Pons (tissue), 1 donor: ENCODE measurements around the gene TMEM185A.
"Not testable (repeated sequence)": the region's sequence is repeated elsewhere in the genome, so short reads cannot be mapped to it uniquely, and the experiment has no call there.

Experiments
- DNase-seq: peaks from one replicate; pipeline ENCODE4 v3.0.0-alpha.2; 2016; ENCODE audit warnings: low spot score

The TMEM185A gene

GRCh38 chrX:149626829-149627228, 4.8 kb downstream of the TMEM185A start:
- DNase-seq = not testable (repeated sequence)

- not testable (repeated sequence) for DNase-seq
These were observed 11.9 kb downstream of the TMEM185A start for GRCh38 chrX:149619662-149620061.

- DNase-seq = no peak
These were observed 12.7 kb downstream of the TMEM185A start for GRCh38 chrX:149618871-149619270.

- no peak for DNase-seq
These were observed 19.9 kb downstream of the TMEM185A start for GRCh38 chrX:149611623-149612175.

GRCh38 chrX:149610511-149610910, 21.1 kb downstream of the TMEM185A start:
- DNase-seq = no peak

GRCh38 chrX:149607699-149608098, 23.9 kb downstream of the TMEM185A start:
- DNase-seq = no peak

- not testable (repeated sequence) for DNase-seq
These were observed 26.2 kb downstream of the TMEM185A start for GRCh38 chrX:149605248-149605885.

DNA sequence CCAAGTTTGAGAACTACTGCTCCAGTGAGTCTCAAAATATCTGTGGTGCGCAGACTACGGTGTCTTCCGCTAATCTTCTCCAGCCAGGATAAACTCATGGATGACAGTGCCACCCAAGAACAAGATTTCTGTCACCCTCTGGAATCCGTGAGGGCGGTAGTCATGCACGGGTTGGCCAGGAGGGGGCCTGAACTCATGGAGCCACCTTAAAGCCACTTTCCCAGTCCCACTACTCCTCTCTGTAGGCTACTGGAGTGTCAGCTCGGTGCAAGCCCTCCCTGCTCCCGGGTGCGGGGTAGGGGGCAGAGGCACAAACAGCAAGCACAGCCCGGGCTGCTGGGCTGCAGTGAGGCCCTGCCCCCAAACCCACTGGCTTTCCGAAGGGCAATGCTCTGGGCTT, 33.0 kb downstream of the TMEM185A start:
- DNase-seq = not testable (repeated sequence)

GRCh38 chrX:149595943-149596342, 35.6 kb downstream of the TMEM185A start:
- not testable (repeated sequence) for DNase-seq

GRCh38 chrX:149595214-149595613, 36.4 kb downstream of the TMEM185A start, which contains the start of gene HSFX2:
Gene HSFX2 (minus strand): TSS chrX:149595314. CDS start chrX:149594700, 614 bp downstream.
- not testable (repeated sequence) for DNase-seq

GRCh38 chrX:149590993-149591392, 40.6 kb downstream of the TMEM185A start:
- DNase-seq = not testable (repeated sequence)

DNA sequence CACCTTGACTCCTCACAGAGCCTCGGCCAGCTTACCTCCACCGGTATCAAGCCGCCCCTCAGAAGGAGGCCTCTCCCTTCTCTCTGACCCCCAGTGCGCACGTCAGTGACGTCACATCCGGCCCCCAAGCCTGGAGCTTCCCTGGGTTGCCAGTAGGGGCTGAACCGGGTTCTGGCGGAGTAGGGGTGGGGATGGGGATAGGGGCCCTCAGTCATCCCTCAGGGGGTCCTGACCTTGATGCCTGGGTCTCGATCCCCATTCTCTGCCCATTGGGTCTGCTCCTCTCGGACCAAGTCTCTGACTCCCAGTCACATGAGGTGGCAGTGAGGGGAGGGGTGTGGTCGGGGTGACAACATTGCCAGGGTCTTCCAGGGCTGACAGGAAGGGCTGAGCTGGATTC, 44.2 kb downstream of the TMEM185A start, which contains the start of gene MAGEA9B:
MAGEA9B (minus strand) TSS at position 101 of the 400 bp plus-strand sequence. CDS start 4,280 bp downstream, outside the sequence.
- not testable (repeated sequence) for DNase-seq

DNA sequence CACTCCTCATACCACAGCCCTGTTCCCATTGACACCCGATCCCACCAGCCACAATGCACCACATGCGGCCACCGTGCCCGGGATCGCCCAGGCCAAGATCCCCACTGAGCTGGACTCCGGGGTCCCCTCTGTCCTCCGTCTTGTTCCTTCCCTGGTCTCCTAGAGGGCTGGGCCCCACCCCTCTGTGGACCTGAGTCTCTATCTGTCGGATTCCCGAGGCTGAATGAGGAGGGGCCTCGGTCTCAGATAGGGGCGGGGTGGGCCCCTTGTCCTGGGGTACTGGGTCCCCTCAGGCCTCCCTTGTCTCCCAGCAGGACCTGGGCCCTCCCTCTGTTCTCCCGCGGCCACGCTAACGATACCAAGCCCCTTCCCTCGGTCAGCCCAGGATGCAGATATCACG, 46.0 kb downstream of the TMEM185A start:
- DNase-seq = not testable (repeated sequence)

DNA sequence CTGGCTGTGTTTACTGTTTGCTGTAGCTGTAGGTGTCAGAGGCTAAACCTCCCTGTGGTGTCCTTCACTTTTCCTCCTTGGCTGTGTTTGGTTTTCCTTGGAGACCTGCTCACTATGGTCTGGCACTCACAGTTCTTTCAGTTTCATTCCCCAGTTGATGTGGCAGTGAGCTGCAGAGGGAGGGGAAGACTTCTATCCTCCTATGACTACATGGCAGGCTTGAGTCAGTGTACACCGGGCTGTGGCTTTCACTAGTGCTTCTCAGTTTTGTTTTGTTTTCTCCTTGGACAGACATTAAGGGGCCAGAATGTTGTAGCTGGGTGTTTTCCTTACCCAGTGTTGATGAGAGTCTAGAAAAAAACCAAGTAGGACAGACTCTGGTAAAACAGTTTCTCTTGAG, 58.1 kb downstream of the TMEM185A start:
- DNase-seq = not testable (repeated sequence)

- DNase-seq = no peak
These were observed 58.8 kb downstream of the TMEM185A start for GRCh38 chrX:149572743-149573142.

GRCh38 chrX:149571770-149572169, 59.8 kb downstream of the TMEM185A start:
- no peak for DNase-seq

GRCh38 chrX:149570668-149571067, 60.9 kb downstream of the TMEM185A start:
- no peak for DNase-seq

- DNase-seq = no peak
These were observed 61.8 kb downstream of the TMEM185A start for GRCh38 chrX:149569770-149570169.

- no peak for DNase-seq
These were observed 62.8 kb downstream of the TMEM185A start for GRCh38 chrX:149568701-149569296.

DNA sequence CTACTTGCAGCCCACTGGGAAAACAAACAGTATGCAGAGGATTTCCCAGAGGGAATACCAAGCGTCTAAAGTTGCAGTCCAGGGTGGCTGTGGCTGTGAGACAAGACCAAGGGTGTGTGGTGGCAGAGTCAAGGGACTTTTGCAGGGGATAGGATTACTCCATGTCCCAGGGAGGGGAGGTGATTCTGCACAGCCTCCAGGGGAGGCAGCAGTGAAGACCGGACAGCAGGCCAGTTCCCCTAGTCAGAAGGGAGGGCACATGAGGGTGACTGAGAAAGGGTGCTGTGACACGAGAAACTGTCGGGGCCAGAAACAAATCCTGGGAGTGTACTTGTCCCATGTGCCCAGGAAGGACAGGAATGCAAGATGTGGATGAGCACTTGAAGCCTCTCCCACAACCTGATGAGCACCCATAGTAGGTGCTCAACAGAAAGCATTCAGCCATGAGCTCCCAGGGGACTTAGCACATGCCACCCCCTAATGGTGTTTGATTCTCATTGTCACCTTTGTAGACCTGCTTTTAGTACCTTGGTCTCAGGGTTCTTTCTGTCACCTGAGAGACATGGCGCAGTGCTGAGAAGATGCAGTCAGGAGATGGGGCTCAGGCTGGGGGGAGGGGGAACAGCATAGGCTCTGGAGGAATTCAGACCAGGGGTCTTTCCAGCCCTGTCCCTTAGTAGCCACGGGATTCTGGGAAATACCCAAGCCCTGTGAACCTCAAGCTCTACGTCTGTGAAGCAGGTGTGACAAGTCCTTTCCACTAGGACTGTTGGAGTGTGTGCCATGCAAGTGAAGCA, 63.8 kb downstream of the TMEM185A start:
- DNase-seq = no peak

GRCh38 chrX:149563359-149563758, 68.2 kb downstream of the TMEM185A start:
- no peak for DNase-seq

DNA sequence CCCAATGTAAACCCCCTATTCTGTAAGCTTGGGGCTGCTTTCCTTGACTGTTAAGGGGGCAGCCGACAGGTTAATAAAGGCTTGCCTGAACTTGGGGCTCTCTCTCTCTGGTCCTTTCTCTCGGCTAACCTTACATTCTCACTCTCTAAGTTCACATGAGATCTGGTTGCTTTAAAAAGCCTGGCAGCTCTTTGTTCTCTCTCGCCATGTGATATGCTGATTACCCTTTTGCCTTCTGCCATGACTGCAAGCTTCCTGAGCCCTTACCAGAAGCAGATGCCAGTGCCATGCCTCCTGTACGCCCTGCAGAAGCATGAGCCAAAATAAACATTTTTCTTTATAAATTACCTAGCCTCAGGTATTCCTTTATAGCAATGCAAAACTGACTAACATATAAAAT, 76.3 kb downstream of the TMEM185A start:
- not testable (repeated sequence) for DNase-seq

DNA sequence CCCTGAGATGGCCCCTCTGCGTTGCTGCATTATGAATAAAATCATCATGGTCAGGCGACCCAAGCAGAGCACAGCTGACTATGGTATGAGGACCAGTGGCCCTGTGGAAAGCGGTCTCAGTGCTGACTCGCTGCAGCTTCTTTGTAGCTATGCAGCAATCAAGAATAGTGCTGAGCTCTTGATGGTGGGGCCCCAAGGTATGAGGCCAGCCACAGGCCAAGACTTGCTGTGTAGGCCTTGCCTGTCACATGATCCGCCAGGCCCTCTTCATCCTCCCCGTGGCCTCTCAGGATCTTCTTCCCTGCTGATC, 79.7 kb downstream of the TMEM185A start:
- DNase-seq = not testable (repeated sequence)
